HT-29 (cell line): Measurements from ENCODE around the gene MYO15B. TPM values are rescaled to one million over a fixed set of nuclear protein-coding genes. Genes with fewer than 3 reads are reported as not detected.
A peak's percentile ranks its signal among the peaks of the same experiment; 100 is the strongest.

Experiments used
- DNase-seq: peaks from one replicate; pipeline ENCODE4 v3.0.0-alpha.2; 2015; ENCODE audit warnings: low spot score
- total RNA-seq: library from RNA; depleted of rRNA; stranded (reverse); fragments of >200 nt; shearing (Covaris generic); gene quantifications from 2 replicates; pipeline ENCODE4 v1.2.3, GENCODE V29; 2014; rRNA removed

MYO15B gene
- total RNA-seq, 1 experiment from 2014 or later: 36.8 TPM

DNA sequence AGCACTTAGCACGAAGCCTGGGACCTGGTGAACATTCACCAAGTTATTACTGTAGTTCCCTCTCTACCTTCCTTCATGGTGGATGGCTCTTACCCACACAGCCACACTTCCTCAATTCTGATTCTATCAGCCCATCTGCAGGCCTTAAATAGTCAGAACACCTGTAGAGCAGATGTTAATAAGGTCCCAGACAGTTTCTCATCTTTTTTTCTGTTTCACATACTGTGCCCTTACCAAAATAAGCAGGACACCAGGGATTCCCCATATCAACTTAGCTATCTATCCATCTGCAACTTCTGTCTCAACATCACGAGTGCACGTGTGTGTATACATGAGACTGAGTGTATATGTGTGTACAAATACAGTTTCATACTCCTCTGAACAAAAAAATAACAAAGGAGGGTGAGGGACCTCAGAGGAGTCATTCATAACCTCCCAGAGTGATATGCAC is 76.5 kb downstream of the MYO15B start:
- no peak for DNase-seq

DNA sequence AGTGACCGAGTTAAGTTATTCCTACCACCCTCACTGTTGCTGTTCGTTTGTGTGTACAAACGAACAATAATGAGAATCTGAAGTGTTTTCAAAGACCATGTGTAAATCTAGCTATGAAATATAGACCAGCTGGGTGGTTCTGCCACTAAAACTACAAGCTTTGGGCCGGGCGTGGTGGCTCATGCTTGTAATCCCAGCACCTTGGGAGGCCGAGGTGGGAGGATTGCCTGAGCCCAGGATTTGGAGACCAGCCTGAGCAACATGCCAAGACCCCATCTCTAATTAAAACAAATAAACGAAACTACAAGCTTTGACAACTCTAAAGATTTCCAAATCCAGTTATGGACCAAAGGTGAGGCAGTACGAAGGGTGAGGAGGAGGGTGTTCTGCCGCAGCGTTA is 78.4 kb downstream of the MYO15B start:
- DNase-seq: no peak

DNA sequence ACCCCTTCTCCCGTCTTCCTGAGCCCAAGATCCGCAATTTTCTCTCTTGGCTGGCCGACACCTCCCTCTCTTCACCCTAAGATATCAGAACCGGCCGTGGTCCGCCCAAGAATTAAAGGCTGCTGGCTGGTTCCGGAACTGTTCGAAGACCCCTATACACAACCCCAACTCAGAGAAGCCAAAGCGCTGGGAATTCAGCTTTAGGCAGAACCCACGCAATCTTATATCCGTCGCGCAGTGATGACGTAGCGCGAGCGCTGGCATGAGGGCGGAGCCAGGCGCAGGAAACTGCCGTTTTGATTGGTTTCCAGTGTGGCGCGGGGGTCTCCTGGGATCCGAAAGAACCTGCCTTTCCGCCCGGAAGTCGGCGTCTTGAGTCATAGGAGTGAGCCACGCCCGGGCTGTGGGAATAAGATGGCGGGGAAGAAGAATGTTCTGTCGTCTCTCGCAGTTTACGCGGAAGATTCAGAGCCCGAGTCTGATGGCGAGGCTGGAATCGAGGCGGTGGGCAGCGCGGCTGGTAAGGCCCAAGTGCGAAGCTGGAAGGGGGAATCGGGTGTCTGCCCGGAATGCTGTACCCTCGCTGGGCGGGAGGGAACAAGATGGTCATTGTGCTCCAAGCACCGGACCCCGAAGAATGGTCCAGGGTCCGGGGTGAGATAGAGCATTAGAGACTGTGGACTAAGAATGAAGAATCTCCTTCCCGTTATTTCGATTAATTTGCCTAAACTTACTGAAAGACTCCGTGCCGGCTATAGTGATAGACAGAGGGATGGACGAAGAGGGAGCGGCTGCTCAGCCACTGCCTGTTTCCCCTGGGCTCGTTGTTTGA is 79.6 kb downstream of the MYO15B start, which contains the start of the genes RECQL5 and SAP30BP:
Gene RECQL5 (minus strand): TSS at position 196 of the 832 bp plus-strand sequence. CDS start 597 bp downstream, outside the sequence.
Gene SAP30BP (plus strand): TSS at position 380 of the 832 bp plus-strand sequence. CDS start 35 bp downstream, at position 415.
- DNase-seq: peak; percentile 99

DNA sequence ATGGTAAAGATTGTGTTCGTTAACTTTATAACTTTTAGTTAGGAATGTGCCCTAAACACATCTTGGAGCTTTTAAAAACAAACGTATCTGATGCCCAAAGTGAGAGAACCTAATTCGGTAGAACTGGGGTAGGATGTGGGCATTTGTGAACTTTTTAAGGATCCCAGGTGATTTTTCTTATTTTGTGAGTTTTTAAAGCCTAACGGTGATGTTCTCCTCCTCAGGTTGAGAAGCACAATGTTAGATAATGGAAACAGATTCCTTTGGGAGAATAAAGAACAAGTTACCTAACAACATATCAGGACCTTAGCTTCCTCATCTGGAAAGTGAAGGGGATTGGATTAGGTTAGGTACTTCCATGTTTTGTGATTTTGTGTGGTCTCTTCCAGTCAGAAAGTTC is 80.2 kb downstream of the MYO15B start:
- DNase-seq: no peak

DNA sequence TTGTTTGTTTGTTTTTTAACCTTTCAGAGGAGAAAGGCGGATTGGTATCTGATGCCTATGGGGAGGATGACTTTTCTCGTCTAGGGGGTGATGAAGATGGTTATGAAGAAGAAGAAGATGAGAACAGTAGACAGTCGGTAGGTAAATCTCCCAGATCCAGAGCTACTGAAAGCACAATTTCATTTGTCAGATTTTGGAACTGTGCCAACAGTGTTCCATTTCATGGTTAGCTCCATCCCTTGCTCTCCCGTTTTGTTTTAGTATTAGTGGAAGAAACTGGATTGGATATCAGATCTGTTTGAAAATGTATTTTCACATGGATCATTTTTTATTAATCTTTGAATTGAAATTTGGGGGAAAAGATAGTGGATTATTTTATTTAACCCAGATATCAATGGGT is 80.9 kb downstream of the MYO15B start:
- DNase-seq: no peak

DNA sequence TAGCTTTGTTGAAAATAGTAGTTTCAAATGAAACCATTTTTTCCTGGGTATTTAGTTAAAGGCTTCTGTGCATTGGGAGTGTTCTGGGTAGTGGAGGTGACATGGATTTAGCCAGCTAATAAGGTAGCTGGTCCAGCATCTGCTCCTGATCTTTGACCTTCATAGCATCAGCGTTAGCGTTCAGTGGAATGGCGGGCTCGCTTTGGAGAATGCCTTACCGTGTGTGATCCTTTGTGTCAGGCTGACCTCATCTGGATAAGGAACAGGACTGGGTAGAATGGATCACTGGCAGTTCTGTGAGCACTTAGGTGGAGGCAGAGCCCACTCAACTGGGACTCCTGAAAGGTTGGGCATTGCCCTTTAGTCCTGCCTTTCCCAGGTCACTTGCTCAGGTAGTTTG is 83.3 kb downstream of the MYO15B start:
- DNase-seq: no peak

DNA sequence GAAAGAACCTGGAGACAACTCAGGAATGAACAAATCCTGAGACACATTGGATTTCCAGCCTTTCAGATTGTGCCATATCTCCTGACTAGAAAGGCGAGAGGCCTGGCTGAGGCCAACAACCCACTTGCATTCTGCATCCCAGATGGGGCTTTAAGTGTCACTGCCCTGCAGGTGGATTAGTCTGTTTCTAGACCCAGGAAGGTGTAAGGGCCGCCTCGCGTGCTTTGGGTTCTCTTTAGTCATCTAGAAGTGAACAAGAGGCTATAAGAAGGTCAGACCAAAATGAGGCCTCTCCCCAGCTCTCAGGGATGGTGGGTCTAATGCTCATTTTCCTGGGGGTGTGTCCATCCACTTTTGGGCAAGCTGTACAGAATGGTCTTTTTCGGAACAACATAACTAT is 84.4 kb downstream of the MYO15B start:
- DNase-seq: no peak

DNA sequence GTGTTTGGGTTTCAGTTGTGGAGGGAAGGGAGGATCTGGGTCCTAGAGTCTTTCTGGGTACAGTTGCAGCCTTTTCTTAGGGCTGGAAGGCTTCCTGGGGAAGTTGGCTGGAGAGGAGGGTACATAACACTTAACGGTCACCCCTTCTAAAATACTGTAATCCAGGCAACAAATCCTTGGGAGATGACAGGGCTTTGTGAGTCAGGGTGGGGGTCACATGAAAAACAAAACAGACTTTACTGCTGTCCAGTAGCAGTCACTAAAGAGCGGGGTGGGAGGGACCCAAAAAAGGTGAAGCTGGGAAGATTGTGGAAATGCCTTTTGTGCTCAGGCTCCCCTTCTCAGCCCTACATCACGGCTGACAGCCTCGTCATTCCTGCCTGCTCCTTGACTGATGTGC is 85.9 kb downstream of the MYO15B start:
- DNase-seq: no peak

Other genes with a start within 250 kb of the MYO15B start
- gene GRB2, start 182.1 kb upstream of the MYO15B start, total RNA-seq: 135 and 169 TPM in 2 replicates
- gene TMEM94, start 131.2 kb upstream of the MYO15B start, total RNA-seq: 34.9 and 50.5 TPM in 2 replicates
- 12.3 and 13.6 TPM in 2 replicates for gene CASKIN2, start 72.3 kb upstream of the MYO15B start, total RNA-seq
- 108 and 134 TPM in 2 replicates for gene TSEN54, start 71.3 kb upstream of the MYO15B start, total RNA-seq
- 162 and 184 TPM in 2 replicates for gene LLGL2, start 62.1 kb upstream of the MYO15B start, total RNA-seq
- gene SMIM5, start 45.6 kb downstream of the MYO15B start, total RNA-seq: 16.4 and 16.7 TPM in 2 replicates
- gene RECQL5, start 79.4 kb downstream of the MYO15B start, total RNA-seq: 56.7 and 64.6 TPM in 2 replicates
- gene SAP30BP, start 79.5 kb downstream of the MYO15B start, total RNA-seq: 53.8 and 56.1 TPM in 2 replicates
- 224 and 281 TPM in 2 replicates for gene ITGB4, start 133.7 kb downstream of the MYO15B start, total RNA-seq
- 40.8 and 41.8 TPM in 2 replicates for gene GALK1, start 177.4 kb downstream of the MYO15B start, total RNA-seq
- 23.6 and 24.9 TPM in 2 replicates for gene UNK, start 197.0 kb downstream of the MYO15B start, total RNA-seq